ENCODE data around the gene MYO1D.

DNA sequence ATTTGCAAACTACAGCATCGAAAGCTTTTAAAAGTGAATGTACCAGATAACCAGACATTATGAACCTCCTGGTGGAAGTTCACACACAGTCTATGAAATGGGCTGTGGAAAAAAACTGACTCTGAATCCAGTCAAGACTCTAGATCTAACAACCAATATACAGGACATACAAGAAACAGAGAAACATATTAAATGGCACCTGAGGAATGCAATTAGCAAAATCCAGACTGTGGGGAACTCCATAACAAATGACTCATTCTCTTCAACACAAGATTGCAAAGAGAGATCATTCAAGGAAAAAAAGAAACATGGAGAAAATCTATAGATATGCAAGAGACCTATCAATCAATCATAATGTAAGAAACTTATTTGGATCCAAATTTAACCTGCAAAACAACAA lies 119.0 kb downstream of the MYO1D start:
- TF ChIP-seq, protein P1, sequence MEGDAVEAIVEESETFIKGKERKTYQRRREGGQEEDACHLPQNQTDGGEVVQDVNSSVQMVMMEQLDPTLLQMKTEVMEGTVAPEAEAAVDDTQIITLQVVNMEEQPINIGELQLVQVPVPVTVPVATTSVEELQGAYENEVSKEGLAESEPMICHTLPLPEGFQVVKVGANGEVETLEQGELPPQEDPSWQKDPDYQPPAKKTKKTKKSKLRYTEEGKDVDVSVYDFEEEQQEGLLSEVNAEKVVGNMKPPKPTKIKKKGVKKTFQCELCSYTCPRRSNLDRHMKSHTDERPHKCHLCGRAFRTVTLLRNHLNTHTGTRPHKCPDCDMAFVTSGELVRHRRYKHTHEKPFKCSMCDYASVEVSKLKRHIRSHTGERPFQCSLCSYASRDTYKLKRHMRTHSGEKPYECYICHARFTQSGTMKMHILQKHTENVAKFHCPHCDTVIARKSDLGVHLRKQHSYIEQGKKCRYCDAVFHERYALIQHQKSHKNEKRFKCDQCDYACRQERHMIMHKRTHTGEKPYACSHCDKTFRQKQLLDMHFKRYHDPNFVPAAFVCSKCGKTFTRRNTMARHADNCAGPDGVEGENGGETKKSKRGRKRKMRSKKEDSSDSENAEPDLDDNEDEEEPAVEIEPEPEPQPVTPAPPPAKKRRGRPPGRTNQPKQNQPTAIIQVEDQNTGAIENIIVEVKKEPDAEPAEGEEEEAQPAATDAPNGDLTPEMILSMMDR (IDR thresholded peaks at IDR 0.05; ENCODE audit: low read length), result no peak
- TF ChIP-seq EZH2 (optimal IDR thresholded peaks at IDR 0.05; ENCODE audit: low read depth, low read length) (no peak), EZH2phosphoT487 (IDR thresholded peaks at IDR 0.05; ENCODE audit: low read length) (no peak)

Data from MM.1S (cell line).